PC-3 (cell line): ENCODE results near the gene NBAS.

Experiments
- EZH2 ChIP-seq: fragments of 300-600 bp; sonication (generic); IDR thresholded peaks from one replicate; pipeline ENCODE4 v1.6.1; 2017; ENCODE audit warnings: antibody characterized with exemption, mild to moderate bottlenecking, low read length; ENCODE audit not compliant: unreplicated experiment
- EZH2phosphoT487 ChIP-seq: fragments of 300-600 bp; sonication (generic); IDR thresholded peaks from 2 replicates; pipeline ENCODE4 v1.6.1; 2018; ENCODE audit warnings: mild to moderate bottlenecking, antibody characterized with exemption, low read length, borderline replicate concordance
- TF ChIP-seq, protein P1 (sequence below): fragments of 300-600 bp; sonication (generic); conservative IDR thresholded peaks from 2 replicates; pipeline ENCODE4 v1.5.1; 2017; ENCODE audit warnings: antibody characterized with exemption, low read depth, mild to moderate bottlenecking, low read length

DNA sequence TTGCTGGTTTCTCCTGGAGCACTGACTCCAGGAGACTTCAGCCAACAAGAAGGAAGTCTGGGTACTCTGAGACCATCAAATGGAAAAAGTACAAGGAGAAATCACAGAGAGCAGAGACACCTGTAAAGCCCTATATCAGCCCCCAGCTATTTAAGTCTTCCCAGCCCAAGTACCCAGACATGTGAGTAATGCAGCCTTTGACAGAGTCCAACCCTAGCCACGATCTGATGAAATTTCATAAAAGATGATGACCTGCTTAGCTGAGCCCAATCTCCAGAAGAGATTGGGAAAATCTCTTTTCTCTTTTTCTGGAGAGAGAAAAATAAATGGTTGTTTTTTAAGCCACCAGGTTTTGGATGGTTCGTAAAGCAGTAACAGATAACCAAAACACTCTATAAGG, 196.6 kb downstream of the NBAS start:
- TF ChIP-seq, protein P1, sequence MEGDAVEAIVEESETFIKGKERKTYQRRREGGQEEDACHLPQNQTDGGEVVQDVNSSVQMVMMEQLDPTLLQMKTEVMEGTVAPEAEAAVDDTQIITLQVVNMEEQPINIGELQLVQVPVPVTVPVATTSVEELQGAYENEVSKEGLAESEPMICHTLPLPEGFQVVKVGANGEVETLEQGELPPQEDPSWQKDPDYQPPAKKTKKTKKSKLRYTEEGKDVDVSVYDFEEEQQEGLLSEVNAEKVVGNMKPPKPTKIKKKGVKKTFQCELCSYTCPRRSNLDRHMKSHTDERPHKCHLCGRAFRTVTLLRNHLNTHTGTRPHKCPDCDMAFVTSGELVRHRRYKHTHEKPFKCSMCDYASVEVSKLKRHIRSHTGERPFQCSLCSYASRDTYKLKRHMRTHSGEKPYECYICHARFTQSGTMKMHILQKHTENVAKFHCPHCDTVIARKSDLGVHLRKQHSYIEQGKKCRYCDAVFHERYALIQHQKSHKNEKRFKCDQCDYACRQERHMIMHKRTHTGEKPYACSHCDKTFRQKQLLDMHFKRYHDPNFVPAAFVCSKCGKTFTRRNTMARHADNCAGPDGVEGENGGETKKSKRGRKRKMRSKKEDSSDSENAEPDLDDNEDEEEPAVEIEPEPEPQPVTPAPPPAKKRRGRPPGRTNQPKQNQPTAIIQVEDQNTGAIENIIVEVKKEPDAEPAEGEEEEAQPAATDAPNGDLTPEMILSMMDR: no peak
- no peak for TF ChIP-seq EZH2
- no peak for TF ChIP-seq EZH2phosphoT487
